Measurements from ENCODE around the gene TIPARP. TPM values are rescaled to one million over a fixed set of nuclear protein-coding genes. Genes with fewer than 3 reads are reported as not detected.
"Not testable (repeated sequence)": the region's sequence is repeated elsewhere in the genome, so short reads cannot be mapped to it uniquely, and the experiment has no call there.

Gene TIPARP
- polyA plus RNA-seq, 3 donors = 26.9 to 28.3 (median 27.6) TPM

DNA sequence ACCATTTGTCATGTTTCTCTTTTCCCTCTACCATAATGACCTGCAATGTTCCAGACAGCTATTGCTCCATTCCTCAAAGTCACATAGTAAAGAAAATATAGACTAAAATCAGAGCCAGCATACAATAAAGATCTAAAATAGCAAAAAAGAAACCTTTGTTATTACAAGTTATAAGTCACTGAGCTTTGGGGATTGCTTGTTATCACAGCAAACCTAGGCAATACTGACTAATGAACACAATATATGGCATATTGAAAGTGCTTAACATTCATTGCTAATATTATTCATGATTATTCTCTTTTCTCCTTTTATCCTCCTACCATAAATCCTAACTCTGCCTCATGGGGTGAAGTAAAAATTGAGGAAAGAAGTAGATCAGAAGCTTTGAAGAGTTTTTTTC lies 27.4 kb upstream of the TIPARP start:
- no peak for DNase-seq (ENCODE audit: low read depth in 3 of 3, low spot score in 2 of 3)

DNA sequence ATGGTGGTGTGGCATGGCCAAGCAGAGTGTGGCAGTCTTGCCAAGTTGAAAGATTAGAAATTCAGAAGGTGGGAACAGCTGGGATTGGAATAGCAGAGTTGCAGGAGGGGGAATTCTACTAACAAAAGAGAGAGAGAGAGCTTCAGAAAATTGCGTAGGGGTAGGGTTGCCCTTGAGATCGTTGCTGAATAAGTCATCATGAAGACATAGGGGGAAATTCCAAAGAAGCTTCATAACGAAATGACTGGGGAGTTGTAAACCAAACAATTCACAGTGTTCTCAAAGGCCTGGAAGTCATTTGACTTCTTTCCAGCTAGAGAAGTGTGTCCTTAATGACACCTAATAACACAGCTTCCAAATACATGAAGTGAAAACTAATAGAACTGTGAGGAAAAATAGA lies 26.3 kb upstream of the TIPARP start:
- DNase-seq (ENCODE audit: low read depth in 3 of 3, low spot score in 2 of 3) = no peak

GRCh38 chr3:156649681-156650080 lies 24.7 kb upstream of the TIPARP start:
- no peak for DNase-seq (ENCODE audit: low read depth in 3 of 3, low spot score in 2 of 3)

GRCh38 chr3:156652661-156653060 lies 21.7 kb upstream of the TIPARP start:
- not testable (repeated sequence) for DNase-seq (ENCODE audit: low read depth in 3 of 3, low spot score in 2 of 3)

- no peak for DNase-seq (ENCODE audit: low read depth in 3 of 3, low spot score in 2 of 3)
Observed at GRCh38 chr3:156654834-156655233, 19.6 kb upstream of the TIPARP start.

- DNase-seq (ENCODE audit: low read depth in 3 of 3, low spot score in 2 of 3) = no peak
Observed at GRCh38 chr3:156655819-156656550, 18.4 kb upstream of the TIPARP start.

- no peak for DNase-seq (ENCODE audit: low read depth in 3 of 3, low spot score in 2 of 3)
Observed at GRCh38 chr3:156657440-156657839, 16.9 kb upstream of the TIPARP start.

DNA sequence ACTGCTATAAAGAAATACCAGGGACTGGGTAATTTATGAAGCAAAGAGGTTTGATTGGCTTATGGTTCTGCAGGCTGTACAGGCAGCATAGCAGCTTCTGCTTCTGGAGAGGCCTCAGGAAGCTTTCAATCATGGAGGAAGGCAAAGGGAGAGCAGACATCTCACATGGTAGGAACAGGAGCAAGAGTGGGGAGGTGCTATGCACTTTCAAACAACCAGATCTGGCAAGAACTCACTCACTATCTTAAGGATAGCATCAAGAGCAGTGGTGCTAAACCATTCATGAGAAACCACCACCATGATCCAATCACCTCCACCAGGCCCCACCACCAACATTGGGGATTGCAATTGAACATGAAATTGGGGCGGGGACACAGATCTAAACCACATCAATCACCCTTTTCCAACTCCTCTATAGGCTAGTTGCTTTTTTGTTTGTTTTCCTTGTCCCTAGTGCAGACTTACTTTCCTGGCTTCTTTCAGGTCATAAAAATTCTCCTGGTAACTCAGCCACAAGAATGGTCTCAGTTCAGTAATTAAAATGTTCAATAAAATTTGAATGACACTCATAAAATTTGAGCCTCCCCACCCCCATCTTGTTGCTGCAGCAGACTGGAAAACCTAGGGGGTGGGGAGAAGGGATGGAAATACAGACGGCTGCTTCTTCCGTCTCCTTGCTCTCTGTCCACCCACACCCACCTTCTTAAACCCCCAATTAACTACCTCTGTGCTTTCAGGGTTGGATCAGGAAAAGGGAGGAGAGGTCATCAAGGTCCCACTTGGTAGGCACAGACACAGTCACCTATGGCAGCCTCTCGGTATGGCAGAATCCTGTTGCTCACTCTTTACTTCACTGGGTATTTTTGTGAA lies 16.3 kb upstream of the TIPARP start:
- DNase-seq (ENCODE audit: low read depth in 3 of 3, low spot score in 2 of 3) = no peak

DNA sequence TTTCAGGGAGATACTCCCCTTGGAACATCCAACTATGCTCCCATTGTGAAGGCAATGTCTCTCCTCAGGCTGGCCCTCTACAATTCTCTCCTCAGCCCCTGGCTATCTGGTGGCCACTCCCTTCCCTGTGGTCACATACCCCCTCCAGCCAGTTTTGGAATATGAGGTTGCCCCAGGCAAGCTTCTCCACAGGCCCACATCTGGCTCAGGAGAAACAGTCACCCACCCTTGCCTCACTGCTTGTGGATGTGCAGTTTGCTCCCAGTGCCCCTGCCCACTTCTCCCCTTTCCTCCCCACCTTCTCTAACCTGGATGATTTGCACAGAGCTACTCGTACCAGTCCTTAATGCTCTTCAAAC lies 15.7 kb upstream of the TIPARP start:
- no peak for DNase-seq (ENCODE audit: low read depth in 3 of 3, low spot score in 2 of 3)

- no peak for DNase-seq (ENCODE audit: low read depth in 3 of 3, low spot score in 2 of 3)
Observed at GRCh38 chr3:156659260-156659659, 15.1 kb upstream of the TIPARP start.

DNA sequence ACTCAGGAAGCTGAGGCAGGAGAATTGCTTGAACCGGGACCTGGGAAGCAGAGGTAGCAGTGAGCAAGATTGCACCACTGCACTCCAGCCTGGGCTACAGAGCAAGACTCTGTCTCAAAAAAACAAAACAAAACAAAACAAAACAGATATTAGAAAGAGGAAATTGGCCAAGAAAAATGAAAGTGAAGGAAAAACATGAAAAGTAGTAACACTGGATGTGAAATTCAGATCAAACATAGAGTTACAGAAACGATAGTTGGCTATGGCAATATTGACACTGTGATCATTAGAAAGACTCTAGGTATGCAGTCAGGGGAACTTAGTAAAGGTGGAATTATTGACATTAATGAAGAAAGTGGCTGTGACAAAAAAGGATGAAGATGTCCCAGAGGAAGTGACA lies 13.2 kb upstream of the TIPARP start:
- DNase-seq (ENCODE audit: low read depth in 3 of 3, low spot score in 2 of 3) = no peak

DNA sequence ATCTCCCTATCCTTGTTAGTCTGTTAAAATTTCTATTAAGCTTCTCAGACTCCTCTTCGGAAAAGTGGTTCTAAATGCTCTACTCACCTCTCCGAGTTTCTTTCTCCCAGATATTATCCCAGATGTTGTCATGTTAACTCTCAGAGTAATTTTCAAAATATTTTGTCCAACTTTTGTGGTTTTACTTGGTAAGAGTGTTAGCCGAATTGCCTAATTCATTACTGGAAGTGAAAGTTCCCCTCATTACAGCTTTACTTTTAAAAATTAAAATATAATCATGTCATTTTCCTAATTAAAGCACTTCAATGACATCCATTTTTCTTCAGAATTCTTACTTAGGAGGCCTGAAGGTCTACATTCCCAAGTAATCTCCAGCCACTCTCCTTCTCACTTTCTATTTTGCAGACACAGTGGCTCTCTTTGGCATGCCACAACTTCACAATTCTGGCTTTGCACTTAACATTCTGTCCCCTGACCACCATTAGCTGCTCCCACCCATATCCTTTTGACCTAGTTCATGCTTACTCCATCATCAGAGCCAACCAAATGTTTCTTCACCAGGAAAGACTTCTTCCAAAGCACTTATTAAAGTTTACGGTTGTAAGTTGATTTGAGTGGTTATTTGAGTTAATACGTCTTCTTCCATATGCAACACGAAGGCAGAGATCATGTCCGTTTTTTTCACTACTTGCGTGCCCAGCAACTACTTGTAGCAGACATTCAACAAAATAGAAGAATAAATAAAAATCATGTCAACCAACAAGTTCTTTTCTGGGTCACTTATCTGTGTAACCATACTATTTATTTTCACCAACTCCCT lies 10.2 kb upstream of the TIPARP start:
- no peak for DNase-seq (ENCODE audit: low read depth in 3 of 3, low spot score in 2 of 3)

GRCh38 chr3:156664831-156665178 lies 9.6 kb upstream of the TIPARP start:
- DNase-seq (ENCODE audit: low read depth in 3 of 3, low spot score in 2 of 3) = no peak

DNA sequence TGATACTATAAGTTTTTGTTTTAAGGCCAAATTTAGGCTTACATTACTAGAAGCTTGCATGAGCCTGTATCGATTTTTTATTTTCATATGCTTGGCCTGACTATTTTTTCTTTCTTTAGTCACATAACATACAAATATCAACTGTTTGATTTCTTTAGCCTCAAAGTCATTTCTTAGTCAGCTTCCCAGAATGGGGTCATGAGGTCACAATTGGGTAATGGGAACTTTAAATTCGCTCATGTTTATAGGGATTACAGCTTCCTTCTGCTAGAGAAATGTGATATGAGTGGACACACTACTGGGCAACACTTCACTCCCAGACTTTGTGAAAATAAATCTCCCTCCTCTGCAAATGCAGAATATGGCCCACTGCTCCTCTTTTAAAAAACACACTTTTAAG lies 9.1 kb upstream of the TIPARP start:
- no peak for DNase-seq (ENCODE audit: low read depth in 3 of 3, low spot score in 2 of 3)

GRCh38 chr3:156666073-156666472 lies 8.3 kb upstream of the TIPARP start:
- DNase-seq (ENCODE audit: low read depth in 3 of 3, low spot score in 2 of 3) = no peak

DNA sequence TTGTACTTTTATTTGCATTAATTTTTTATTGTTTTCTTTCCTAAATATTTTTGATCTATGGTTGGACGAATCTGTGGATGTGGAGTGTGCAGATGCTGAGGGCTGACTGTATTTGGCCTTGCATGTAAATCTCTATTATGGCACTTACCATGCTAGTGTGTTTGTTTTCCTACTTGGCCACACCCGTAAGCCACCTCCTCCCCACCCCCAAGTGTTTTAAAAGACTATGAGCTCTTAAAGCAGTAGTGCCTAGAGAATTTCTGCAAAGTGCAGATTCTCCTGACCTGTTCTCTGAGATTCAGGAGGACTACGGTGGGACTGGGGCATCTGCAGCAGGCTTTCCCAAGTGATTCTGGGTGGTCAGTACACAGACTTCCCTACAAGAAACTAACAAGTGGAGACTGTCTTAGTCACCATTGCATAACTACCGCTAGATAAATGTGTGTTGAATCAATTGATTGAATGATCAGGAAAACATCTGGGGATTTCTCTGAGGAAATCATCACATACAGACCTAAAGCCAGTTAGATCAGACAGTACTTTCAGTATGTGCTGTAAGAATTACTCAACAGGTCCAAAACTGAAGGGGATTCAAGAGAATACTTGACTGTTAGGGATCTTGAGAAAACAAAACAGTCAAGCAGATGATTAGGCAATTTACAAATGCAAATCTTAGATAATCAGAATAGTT lies 6.2 kb upstream of the TIPARP start:
- DNase-seq (ENCODE audit: low read depth in 3 of 3, low spot score in 2 of 3) = no peak

DNA sequence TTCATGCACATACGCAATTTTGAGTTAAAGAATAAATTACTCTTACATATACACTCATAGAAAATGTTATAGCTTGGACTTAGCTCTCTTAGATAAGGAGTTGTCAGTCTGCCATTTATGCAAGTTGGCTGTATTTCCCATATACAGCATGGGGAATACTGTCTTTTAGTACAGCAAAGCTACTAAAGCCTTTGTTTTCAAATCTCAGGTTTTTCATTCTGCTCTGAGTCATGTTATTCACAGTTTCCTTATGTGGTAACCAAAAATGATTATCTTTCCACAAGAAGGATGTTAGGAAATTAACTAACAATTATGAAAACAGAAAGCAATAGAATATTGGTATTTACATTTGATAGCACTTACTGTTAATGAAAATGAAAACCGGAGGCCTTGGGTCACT lies 4.3 kb upstream of the TIPARP start:
- DNase-seq (ENCODE audit: low read depth in 3 of 3, low spot score in 2 of 3) = no peak

DNA sequence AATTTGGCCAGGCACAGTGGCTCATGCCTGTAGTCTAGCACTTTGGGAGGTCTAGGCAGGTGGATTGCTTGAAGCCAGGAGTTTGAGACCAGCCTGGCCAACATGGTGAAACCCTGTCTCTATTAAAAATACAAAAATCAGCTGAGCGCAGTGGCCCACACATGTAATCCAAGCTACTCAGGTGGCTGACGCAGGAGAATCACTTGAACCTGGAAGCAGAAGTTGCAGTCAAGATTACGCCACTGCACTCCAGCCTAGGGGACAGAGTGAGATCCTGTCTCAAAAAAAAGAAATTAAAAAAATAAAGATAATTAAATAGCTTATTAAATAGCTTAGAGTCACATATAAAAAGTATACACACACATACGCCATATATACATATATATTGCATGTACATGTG lies 3.7 kb upstream of the TIPARP start:
- DNase-seq (ENCODE audit: low read depth in 3 of 3, low spot score in 2 of 3) = no peak

GRCh38 chr3:156673732-156674045 lies 701 bp upstream of the TIPARP start:
- DNase-seq (ENCODE audit: low read depth in 3 of 3, low spot score in 2 of 3) = no peak

DNA sequence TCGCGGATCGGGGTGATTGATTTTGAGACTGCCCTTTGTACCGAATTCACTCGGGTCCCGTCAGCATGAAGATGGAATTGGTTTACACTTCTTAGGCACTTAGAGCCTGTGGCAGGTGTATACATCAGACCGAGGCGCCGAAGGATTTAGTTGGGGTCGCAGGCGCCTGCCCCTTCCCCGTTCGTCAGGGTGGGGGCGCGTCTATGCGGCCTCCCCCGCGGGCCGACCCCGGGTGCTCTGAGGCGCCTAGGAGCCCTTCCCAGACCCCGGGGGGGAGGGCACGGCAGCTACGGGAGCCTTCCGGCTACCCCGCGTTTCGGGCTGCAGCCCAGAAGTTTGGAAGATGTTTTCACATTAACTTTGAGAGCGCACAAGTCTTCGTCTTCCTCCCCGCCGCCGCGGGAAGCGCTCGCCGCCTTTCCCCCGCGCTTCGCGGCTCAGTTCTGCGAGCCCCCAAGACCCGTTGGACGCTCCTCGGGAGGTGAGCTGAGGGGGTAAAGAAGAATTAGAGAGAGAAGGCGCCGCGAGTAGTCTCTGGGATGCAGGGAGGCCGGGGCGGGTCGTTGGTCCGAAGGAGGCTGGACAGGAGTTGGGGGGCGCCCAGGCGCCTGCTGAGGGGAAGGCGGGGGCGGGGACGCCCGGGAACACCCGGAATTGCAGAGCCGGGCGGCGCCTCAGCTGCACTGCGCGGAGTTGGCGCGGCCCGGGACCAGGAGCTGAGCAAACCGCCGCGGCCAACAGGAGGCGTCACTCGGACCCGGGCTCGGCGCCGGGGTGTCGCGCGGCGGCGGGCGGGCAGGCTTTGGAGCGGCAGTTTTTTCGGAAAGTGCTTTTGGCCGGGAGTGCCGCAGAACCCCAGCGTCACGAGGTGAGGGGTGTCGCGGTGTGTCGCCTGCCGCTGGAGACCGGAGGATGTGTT lies 780 bp downstream of the TIPARP start:
- DNase-seq (ENCODE audit: low read depth in 3 of 3, low spot score in 2 of 3) = peak in 1 of 3 donors; percentile 51

Measured in right renal cortex interstitium (tissue), 3 donors.